ENCODE results near the gene JUN.
A peak's percentile ranks its signal among the peaks of the same experiment; 100 is the strongest.

The JUN gene

DNA sequence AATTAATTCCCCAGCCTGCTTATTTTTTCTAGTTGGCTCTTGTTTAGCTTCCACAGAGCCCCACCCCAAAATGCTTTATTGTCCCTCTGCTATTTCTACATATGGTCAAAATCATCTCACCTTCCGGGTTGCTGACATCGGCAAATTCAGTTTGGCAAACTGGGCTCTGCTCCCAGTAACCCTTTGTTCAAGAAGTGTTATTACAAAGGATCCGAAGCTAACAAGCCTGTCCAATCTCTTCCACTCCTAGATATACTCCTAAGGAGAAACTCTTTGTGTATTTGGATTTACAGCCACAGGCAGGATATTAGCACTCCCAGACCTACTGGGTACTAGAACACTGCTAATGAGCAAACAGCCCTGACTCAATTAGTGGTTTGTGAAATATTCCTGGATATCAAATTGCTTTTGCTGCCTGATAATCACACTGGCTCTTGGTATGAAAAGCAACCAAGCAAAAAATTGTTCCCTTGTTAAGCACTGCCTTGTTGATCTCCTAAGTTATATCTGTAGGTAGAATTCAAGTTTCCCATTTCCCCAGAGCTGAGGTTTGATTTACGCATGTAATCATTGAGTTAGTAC lies 4.0 kb downstream of the JUN start (continued):
- TF ChIP-seq, protein P1, sequence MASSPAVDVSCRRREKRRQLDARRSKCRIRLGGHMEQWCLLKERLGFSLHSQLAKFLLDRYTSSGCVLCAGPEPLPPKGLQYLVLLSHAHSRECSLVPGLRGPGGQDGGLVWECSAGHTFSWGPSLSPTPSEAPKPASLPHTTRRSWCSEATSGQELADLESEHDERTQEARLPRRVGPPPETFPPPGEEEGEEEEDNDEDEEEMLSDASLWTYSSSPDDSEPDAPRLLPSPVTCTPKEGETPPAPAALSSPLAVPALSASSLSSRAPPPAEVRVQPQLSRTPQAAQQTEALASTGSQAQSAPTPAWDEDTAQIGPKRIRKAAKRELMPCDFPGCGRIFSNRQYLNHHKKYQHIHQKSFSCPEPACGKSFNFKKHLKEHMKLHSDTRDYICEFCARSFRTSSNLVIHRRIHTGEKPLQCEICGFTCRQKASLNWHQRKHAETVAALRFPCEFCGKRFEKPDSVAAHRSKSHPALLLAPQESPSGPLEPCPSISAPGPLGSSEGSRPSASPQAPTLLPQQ (tag by site-specific recombination; IDR thresholded peaks at IDR 0.05), result peak; percentile 46; the same call in 1 of the 2 replicates
- TF ChIP-seq KLF9 (tag by site-specific recombination; IDR thresholded peaks at IDR 0.05; ENCODE audit: low read depth) (0 out of 2 replicates have a peak, but pooled peaks have one; percentile 8), YY2 (tag by site-specific recombination; IDR thresholded peaks at IDR 0.05) (no peak), ZNF16 (tag by site-specific recombination; IDR thresholded peaks at IDR 0.05; ENCODE audit: low read depth) (no peak), ZNF624 (tag by site-specific recombination; IDR thresholded peaks at IDR 0.05) (no peak), ZFP3 (tag by site-specific recombination; IDR thresholded peaks at IDR 0.05; ENCODE audit: low read depth) (no peak), KLF8 (tag by site-specific recombination; IDR thresholded peaks at IDR 0.05) (peak; percentile 55; the same call in 1 of the 2 replicates), ZNF704 (tag by site-specific recombination; IDR thresholded peaks at IDR 0.05) (no peak), ZBTB1 (tag by site-specific recombination; IDR thresholded peaks at IDR 0.05) (peak; percentile 77), GLIS2 (tag by site-specific recombination; IDR thresholded peaks at IDR 0.05) (no peak; the same call in 1 of the 2 replicates)
- TF ChIP-seq, protein P2, sequence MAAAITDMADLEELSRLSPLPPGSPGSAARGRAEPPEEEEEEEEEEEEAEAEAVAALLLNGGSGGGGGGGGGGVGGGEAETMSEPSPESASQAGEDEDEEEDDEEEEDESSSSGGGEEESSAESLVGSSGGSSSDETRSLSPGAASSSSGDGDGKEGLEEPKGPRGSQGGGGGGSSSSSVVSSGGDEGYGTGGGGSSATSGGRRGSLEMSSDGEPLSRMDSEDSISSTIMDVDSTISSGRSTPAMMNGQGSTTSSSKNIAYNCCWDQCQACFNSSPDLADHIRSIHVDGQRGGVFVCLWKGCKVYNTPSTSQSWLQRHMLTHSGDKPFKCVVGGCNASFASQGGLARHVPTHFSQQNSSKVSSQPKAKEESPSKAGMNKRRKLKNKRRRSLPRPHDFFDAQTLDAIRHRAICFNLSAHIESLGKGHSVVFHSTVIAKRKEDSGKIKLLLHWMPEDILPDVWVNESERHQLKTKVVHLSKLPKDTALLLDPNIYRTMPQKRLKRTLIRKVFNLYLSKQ (tag by site-specific recombination; IDR thresholded peaks at IDR 0.05; ENCODE audit: borderline replicate concordance), result no peak
- TF ChIP-seq, protein P3, sequence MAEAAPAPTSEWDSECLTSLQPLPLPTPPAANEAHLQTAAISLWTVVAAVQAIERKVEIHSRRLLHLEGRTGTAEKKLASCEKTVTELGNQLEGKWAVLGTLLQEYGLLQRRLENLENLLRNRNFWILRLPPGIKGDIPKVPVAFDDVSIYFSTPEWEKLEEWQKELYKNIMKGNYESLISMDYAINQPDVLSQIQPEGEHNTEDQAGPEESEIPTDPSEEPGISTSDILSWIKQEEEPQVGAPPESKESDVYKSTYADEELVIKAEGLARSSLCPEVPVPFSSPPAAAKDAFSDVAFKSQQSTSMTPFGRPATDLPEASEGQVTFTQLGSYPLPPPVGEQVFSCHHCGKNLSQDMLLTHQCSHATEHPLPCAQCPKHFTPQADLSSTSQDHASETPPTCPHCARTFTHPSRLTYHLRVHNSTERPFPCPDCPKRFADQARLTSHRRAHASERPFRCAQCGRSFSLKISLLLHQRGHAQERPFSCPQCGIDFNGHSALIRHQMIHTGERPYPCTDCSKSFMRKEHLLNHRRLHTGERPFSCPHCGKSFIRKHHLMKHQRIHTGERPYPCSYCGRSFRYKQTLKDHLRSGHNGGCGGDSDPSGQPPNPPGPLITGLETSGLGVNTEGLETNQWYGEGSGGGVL (tag by site-specific recombination; IDR thresholded peaks at IDR 0.05), result no peak

DNA sequence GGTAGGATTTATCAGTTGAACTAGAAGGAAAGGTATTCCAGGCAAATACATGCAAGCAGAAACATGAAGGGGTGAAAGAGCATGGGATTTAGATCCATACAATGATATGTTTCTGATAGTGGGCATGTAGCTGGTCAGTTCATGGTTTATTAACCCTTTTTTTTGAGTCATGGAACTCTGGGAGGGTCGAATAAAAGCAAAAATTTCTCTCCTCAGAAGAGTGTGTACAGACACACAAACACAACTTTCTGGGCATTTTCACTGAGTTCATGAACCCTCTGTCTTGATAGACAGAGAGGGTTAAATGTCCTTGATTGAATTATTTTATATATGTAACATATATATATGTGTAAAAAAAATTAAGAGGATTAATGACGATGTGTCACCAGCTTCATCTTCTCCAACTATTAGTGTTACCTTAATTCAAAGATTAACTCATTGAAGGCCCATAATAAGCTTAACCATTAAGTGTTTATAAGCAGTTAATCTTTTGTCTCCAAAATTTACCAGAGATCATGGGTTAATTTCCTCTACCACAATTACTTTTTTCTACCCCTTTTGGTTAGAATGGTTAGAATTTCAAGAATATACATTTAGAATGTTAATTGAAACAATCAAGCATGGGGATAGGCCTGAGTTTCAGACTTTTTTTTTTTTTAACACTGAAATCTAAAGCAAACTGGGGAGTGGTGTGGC lies 4.6 kb downstream of the JUN start:
- Histone ChIP-seq H3K27ac (ENCODE audit: extremely low read depth, low read depth, low read length) (peak overlapping the region; percentile 97), H3K4me3 (ENCODE audit: low read depth, low read length) (no peak overlapping the region), H3K36me3 (ENCODE audit: control insufficient read depth in 2 of 2, insufficient read depth in 1 of 2, low read length in 2 of 2) (peaks cover 0 to 18% of the 10 kb centered on the region in 2 experiments; a peak in 1 of 3 replicates), H3K4me1 (ENCODE audit: control insufficient read depth, insufficient read depth, low read length) (peaks cover 2% of the 10 kb centered on the region; the same call in 1 of the 2 replicates), H3K9me3 (ENCODE audit: control insufficient read depth, insufficient read depth, low read depth, low read length) (no peaks in the 10 kb centered on the region)
- TF ChIP-seq ZNF670 (tag by site-specific recombination; IDR thresholded peaks at IDR 0.05; ENCODE audit: low read depth) (no peak), ZNF239 (tag by site-specific recombination; IDR thresholded peaks at IDR 0.05) (no peak), ZNF629 (tag by site-specific recombination; IDR thresholded peaks at IDR 0.05) (no peak), BCL11A (tag by site-specific recombination; IDR thresholded peaks at IDR 0.05; ENCODE audit: low read depth) (no peak), GFI1B (tag by site-specific recombination; IDR thresholded peaks at IDR 0.05) (no peak)
- ChIA-PET POLR2A (interaction anchor here (2.1 to 2.3 kb wide), 2 partner anchors 24 to 436 kb away, joined by 6 to 7 read pairs; no protein-coding TSS in a partner anchor), CTCF (interaction anchor here (0.5 to 3.3 kb wide), 4 partner anchors 10 to 982 kb away, joined by 3 to 17 read pairs (median 6); no protein-coding TSS in a partner anchor)
